H1 (cell line): ENCODE measurements around the gene NKD2. TPM values are rescaled to one million over a fixed set of nuclear protein-coding genes. Genes with fewer than 3 reads are reported as not detected.

Source experiments
- BCL11A ChIP-seq, 2 experiments: IDR thresholded peaks; one replicate each; pipeline ENCODE4 v1.6.1; 2011; ENCODE audit warnings: low read depth in 2 of 2, low read length in 2 of 2, mild to moderate bottlenecking in 2 of 2
- RBBP5 ChIP-seq: IDR thresholded peaks from 2 replicates; pipeline ENCODE4 v1.7.1; 2012; ENCODE audit warnings: low read depth, mild to moderate bottlenecking, inconsistent platforms, low read length, moderate library complexity, borderline replicate concordance
- SUZ12 ChIP-seq: fragments of 200-600 bp; sonication (generic); IDR thresholded peaks from 2 replicates; pipeline ENCODE4 v1.6.1; 2012; ENCODE audit warnings: mild to moderate bottlenecking, inconsistent platforms, low read length, moderate library complexity, mixed read lengths
- TEAD4 ChIP-seq: IDR thresholded peaks from 2 replicates; pipeline ENCODE4 v1.6.1; 2012; ENCODE audit warnings: low read depth, low read length, inconsistent platforms, mixed read lengths
- polyA plus RNA-seq, 7 experiments: library from polyadenylated mRNA; depleted of rRNA in 3 of 7; stranded (reverse) in 5 of 7; unstranded in 2 of 7; fragments of >200 nt in 5 of 7; fragments of 200-250 nt in 2 of 7; gene quantifications; 1 replicate in 5 of 7; 2 replicates in 1 of 7; 4 replicates in 1 of 7; pipeline versions ENCODE4 v1.2.1 to v1.2.3, GENCODE V29; 2011 to 2013; ENCODE audit warnings: missing spikeins in 2 of 7, mixed read lengths in 2 of 7
- total RNA-seq: library from RNA; stranded (reverse); fragmentation: NEBNext Ultra II Directional; extraction: Animal tissue kit (Norgen Biotek cat#: 25700); gene quantifications from 2 replicates; pipeline ENCODE4 v1.2.1, GENCODE V29; 2021

The NKD2 gene
- total and polyA plus RNA-seq, 2 of the 8 experiments (the other 6 are each of a cell fraction or from before 2014, with no cell fraction given), result 5.5 to 7.9 TPM

DNA sequence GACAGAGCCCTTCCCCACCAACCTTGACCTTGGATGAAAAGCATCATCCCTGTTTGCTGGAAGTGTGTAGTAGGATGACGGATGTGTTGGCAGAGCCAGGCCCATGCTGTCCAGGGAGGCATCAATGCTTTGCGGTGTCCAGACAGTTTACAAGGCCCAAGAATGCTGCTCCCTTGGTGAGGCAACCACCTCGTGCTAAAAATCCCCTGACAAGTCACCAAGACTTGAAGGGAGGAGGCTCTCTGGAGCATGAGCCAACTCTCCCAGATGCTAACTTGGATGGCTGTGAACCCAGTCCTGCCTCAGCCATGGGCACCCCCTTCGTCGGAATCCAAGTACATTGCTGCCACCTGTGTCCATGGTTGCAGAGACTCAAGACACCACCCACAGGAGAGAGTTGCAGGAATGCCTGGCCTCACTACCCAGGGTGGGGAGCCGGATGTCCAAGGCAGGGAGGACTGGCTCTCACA lies 9.5 kb upstream of the NKD2 start (continued):
- TF ChIP-seq TEAD4 (no peak), RBBP5 (no peak), SUZ12 (no peak), BCL11A (IDR thresholded peaks at IDR 0.05; ENCODE audit: low read depth in 2 of 2, low read length in 2 of 2) (no peak)
